GM12873 (cell line): ENCODE measurements around the gene PLBD2.

Experiments
- TF ChIP-seq, protein P1 (sequence below): IDR thresholded peaks from 2 replicates; pipeline ENCODE4 v1.5.1; 2012; ENCODE audit warnings: low read depth, mild to moderate bottlenecking, moderate library complexity, low read length, control low read depth; ENCODE audit not compliant: insufficient read depth; ENCODE audit errors: missing control alignments

PLBD2 gene

DNA sequence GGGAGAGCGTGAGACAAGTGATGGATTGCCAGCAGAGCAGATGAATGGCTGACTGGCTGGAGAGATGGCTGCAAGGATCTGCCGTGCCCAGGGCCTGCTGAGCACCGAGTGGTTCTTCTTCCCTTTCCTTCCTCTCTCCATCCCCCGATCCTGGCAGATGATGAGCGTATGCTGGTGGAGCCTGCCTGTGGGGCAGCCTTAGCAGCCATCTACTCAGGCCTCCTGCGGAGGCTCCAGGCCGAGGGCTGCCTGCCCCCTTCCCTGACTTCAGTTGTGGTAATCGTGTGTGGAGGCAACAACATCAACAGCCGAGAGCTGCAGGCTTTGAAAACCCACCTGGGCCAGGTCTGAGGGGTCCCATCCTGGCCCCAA is 79.3 kb downstream of the PLBD2 start:
- TF ChIP-seq, protein P1, sequence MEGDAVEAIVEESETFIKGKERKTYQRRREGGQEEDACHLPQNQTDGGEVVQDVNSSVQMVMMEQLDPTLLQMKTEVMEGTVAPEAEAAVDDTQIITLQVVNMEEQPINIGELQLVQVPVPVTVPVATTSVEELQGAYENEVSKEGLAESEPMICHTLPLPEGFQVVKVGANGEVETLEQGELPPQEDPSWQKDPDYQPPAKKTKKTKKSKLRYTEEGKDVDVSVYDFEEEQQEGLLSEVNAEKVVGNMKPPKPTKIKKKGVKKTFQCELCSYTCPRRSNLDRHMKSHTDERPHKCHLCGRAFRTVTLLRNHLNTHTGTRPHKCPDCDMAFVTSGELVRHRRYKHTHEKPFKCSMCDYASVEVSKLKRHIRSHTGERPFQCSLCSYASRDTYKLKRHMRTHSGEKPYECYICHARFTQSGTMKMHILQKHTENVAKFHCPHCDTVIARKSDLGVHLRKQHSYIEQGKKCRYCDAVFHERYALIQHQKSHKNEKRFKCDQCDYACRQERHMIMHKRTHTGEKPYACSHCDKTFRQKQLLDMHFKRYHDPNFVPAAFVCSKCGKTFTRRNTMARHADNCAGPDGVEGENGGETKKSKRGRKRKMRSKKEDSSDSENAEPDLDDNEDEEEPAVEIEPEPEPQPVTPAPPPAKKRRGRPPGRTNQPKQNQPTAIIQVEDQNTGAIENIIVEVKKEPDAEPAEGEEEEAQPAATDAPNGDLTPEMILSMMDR = no peak

DNA sequence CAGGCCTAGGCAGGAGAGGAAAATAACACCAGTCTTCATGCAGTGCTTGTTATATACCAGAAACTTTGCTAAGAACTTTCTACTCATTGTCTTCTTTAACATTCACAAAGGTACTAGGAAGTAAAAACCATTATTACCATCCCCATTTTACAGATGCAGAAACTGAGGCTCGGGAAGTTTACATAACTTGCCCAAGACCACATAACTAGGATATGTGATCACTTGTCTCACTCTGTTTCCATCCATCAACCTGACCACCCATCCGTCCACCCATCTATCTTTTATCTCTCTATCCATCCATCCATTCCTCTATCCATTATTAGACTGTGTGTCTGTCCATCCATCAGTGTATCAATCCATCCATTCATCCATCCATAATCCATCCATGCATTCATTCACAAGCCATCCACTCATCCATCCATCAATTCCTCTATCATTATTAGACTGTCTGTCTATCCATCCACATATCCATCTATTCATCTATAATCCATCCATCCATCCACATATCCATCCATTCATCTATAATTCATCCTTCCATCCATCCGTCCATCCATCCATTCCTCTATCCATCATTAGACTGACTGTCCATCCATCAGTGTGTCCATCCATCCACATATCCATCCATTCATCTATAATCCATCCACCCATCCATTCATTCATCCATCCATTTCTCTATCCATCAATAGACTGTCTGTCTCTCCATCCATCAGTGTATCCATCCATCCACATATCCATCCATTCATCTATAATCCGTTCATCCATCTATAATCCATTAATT is 80.3 kb downstream of the PLBD2 start:
- TF ChIP-seq, protein P1 = no peak

GRCh38 chr12:113439301-113439597 is 80.9 kb downstream of the PLBD2 start:
- TF ChIP-seq, protein P1 = no peak

- TF ChIP-seq, protein P1 = peak; percentile 75
Measured at GRCh38 chr12:113439606-113440030, 81.2 kb downstream of the PLBD2 start.

DNA sequence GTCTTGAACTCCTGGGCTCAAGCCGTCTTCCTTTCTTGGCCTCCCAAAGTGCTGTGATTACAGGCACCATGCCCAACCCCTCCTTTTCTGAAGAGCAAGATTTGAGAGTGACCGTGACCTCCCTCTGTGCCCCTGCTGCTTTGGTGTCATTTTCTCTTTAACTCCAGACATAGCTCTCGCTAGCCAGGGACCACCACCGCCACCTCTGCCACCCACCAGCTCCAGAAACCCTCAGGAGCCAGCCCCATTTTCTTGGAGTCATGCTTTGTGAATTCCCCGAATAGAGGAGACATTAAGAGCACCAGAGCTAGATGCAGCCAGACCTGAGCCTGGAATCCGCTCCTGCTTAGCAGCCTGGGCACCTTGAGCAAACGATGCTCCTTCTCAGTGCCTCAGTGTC is 81.9 kb downstream of the PLBD2 start:
- TF ChIP-seq, protein P1 = no peak
